ENCODE measurements around the gene SMIM31.

The SMIM31 gene

GRCh38 chr4:164790249-164790648 is 36.3 kb downstream of the SMIM31 start:
- DNase-seq: no peak

DNA sequence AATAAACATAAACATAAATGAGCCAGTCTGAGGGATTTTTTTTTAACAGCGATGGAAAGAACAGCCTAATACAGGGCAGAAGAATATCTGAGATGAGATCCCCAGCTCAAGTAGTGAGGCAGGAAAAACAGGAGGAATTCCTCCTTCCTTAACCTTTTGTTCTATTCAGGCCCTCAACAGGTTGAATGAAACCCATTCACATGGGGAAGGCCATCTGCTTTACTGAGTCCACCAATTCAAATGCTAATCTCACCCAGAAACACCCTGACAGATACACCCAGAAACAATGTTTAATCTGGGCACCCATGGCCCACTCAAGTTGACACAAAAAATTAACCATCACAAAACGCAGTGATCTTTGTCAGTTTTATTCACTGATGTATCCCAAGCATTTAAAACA is 45.5 kb downstream of the SMIM31 start:
- no peak for DNase-seq

DNA sequence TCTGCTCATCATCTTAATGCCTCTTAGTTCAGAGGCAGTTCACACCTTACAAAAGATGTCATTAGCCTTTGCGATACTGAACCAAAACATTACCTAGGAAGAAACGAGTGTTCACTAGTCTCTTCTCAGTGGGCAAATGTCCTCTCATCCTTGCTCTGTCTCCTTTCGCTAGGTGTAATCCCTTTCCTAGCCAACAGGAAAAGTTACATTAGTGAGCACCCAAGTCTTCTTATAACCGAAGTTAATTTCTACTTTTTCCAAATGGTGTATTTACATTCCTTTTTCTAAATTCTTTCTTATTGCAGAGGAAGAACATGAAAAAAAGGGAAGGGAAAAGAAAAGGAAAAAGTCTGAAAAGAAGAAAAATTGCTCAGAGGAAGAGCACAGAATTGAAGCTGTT is 46.9 kb downstream of the SMIM31 start:
- no peak for DNase-seq

DNA sequence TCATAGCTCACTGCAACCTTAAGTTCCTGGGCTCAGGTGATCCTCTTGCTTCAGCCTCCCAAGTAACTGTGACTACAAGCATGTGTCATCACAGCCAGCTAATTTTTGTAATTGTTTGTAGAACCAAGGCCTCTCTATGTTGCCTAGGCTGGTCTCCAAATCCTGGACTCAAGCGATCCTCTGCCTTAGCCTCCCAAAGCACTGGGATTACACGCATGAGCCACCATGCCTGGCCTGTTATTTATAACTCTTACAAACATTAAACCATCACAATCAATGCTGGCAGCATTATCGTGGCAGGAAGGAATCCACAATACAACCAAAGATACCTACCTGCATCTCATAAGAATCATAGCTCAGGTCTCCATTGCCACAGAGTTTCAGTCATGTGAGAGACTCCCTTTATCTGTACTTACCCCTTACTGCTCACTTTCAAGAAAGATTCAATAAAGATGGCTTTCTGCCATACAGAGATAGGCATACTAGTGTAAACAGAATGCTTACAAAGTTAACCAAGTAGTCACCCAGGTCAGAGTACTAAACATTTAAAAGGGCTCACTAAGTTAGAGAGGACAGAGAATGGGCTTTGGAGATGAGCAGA is 48.5 kb downstream of the SMIM31 start:
- no peak for DNase-seq

DNA sequence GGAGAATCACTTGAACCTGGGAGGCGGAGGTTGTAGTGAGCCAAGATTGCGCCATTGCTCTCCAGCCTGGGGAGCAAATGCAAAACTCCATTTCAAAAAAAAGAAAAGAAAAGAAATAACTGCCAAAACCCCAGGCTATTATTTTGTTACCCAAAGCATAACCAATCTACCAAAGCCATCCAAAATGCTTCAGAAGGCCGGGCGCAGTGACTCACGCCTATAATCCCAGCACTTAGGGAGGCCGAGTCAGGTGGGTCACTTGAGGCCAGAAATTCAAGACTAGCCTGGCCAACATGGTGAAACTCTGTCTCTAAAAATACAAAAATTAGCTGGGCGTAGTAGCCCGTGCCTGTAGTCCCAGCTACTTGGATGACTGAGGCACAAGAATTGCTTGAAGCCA is 49.8 kb downstream of the SMIM31 start:
- no peak for DNase-seq

DNA sequence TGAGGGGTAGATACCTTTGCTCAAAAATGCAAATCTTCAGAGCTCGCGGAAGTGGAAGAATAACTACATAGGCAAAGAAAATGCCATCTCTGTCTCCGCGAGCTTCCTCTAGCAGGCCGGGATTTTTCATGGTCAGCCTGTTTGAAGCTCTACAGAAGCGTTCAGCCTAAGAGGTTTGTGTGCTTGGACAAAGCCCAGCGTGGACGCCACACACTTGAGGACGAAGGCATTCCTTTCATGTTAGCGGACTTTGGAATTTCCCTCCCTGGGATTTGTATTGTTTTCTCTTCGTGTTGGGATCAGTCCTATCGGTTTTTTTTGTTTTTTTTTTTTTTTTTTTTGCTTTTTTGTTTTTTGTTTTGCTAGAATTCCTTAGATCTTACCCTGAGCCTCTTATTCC is 53.7 kb downstream of the SMIM31 start:
- DNase-seq: no peak

GRCh38 chr4:164813554-164813953 is 59.6 kb downstream of the SMIM31 start:
- DNase-seq: no peak

DNA sequence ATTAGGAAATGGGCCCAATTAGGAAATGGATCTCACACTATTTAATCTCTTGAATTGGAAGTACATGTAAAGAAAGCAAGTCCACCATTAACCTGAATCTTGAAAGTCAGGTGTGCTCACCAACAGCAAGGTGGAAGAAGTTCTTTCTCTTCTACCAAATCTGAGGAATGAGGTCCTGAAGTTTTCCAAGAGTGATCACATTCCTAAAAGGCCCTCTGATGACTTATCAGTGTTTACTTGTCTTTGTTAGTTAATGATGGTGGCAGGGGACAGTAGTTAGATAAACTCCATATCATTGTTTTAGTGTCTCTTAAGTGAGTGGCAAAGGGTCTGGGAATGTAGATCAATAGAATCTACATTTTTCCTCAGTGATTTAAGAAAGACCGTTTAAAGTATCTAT is 61.8 kb downstream of the SMIM31 start:
- no peak for DNase-seq

DNA sequence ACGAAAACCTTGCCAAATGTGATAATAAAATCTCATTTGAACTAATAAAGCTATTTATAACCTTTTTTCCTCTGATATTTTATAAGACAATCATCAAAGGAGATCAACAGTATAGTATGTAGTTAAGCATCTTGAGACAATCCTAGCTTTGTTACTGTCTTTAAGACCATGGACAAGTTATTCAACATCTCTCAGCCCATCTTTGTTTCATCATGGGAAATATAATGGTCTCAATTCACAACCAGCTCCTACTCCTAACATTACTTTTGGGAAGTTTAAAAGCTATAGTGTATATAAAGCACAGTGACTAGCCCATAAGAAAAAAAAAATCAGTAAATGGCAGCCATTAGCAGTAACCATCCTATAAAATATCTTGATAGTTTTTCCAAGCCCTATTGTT is 65.4 kb downstream of the SMIM31 start:
- DNase-seq: no peak

DNA sequence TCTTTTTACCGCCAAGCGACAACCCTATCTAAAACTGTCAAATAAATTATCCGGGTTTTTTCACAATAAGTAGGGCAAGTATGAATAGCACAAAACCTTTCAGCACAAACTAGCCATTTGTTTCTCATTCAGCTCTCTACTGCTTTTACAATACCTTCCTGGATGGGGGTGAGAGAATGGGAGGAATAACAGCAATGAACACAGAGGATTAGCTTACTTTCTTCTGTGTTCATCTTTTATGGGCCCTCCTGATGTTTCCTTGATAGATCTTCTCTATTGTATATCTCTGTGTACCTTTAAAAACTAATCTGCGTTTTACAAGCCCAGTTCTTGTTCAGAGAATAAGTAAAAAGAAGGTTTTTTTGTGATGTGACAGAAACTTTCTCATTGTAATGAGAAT is 67.8 kb downstream of the SMIM31 start:
- DNase-seq: no peak

DNA sequence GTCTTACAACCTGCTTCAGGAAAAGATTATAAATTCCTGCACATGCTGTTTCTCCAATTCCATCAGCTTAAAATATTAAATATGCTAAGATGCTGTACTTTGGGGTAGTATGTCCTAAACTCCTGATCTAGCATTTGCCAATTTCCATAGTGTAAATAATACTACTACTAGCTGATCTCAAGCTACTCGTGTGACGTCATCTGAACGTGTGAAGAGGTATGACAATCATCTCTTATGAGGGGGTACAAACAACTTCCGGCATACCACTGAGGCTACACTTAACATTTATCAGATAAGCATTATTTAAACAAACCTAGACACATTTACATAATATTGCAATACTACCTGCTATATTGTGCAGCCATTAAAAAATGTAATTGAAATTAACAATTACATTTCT is 70.7 kb downstream of the SMIM31 start:
- DNase-seq: no peak

- no peak for DNase-seq
Measured at GRCh38 chr4:164828955-164829354, 75.0 kb downstream of the SMIM31 start.

GRCh38 chr4:164846566-164846965 is 92.6 kb downstream of the SMIM31 start:
- DNase-seq: no peak

DNA sequence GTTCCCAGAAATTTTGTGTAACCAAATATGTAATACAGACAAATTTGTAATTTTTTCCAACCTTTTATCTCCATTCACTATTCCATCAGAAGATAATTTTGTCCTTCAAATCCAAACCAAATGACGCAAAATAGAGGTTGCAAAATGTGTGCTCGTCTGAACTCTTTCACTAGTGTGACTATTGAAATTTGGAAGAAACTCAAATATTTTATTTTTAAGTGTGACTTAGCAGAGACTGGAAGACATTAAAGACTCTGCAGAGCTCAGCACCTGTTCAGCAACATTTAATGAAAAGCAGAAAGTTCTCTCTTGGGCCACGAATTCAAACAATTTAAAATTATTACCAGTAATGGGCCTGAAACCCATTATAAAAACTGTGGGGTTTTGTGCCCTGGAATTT is 93.1 kb downstream of the SMIM31 start:
- no peak for DNase-seq

DNA sequence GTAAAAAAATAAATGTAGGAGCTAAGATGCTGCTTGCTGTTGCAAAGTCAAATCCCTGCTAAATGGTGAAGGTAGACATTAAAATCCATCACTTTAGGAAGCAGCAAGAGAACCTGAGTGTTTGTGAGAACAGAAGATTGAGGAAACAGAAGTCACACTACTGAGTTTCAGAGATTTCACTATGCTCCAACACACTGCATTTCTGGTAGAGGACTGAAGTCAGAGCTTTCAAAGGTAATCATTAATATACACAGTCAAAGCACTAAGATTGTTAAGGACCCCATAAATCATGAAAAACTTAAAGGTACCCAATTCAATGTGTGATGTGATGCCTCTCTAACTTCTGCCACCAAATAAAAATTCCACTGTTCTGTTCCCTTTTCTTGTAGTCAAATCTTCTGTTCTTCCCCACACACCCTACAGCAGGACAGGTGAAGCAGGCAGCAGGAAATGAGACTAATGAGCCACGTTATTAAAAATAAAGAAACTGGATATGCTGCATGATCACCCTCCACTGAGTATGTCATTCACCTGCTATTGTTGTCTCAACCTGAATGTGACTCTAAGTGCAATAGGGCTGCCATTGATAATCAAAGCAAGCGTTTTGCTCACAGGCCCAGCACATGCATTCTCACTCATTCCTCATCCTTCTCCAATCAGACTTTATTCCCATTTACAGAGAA is 94.2 kb downstream of the SMIM31 start:
- no peak for DNase-seq

All from stimulated activated CD4-positive, alpha-beta T cell treated with anti-CD3 and anti-CD28 coated beads, Interleukin-12 subunit alpha, Interleukin-12 subunit beta, amount 100 ng/mL, for 4 hours (primary cell).